Right forelimb (tissue), 1 donor: ENCODE data around the gene MYO5A.
"Not testable (repeated sequence)": the region's sequence is repeated elsewhere in the genome, so short reads cannot be mapped to it uniquely, and the experiment has no call there.

Source experiments
- DNase-seq: peaks from one replicate; pipeline ENCODE4 v3.0.0-alpha.2; 2018

MYO5A gene

DNA sequence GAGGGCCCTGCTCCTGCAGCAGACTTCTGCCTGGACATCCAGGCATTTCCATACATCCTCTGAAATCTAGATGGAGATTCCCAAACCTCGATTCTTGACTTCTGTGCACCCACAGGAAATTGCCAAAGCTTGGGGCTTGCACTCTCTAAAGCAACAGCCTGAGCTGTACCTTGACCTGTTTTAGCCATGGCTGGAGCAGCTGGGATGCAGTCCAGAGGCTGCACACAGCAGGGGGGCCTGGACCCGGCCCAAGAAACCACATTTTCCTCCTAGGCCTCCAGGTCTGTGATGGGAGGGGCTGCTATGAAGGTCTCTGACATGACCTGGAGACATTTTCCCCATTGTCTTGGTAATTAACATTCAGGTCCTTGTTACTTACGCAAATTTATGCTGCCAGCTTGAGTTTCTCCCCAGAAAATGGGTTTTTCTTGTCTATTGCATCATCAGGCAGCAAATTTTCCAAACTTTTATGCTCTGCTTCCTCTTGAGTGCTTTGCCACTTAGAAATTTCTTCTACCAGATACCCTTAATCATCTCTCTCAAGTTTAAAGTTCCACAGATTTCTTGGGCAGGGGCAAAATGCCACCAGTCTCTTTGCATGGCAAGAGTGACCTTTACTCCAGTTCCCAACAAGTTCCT, 11.8 kb upstream of the MYO5A start:
- DNase-seq: no peak

DNA sequence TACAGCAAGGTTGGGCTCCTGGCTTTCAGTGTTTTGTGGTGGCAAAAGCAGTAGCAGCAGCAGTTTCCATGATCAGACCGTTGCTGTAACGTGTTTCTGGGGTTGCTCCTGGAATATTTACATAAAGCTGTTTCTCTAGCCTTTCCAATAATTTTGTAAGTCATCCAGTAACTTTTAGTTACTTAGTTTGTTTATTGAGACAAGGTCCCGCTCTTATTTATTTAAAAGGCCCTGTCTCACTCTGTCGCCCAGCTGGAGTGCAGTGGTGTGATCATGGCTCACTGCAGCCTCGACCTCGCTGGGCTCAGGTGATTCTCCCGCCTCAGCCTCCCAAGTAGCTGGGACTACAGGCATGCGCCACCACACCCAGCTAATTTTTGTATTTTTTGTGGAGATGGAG, 8.8 kb upstream of the MYO5A start:
- DNase-seq: no peak

DNA sequence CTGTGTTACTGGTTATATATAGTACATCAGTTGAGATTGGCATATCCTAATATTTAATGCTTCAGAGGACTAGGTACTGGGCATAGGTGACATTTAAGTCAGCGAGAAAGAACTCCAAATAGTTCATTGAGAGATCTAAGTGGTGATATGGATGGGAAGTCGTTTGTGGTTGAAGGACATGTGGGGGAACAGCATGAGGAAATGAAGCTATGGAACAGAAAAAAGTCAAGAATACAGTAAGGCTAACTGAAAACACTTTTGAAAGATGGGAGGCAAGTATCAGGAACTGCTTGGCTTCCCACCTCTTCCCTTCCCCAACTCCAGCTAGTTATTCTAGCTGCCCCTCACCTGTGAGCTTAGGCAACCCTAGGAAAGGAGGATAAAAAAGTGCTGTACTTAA, 3.7 kb upstream of the MYO5A start:
- DNase-seq: no peak

DNA sequence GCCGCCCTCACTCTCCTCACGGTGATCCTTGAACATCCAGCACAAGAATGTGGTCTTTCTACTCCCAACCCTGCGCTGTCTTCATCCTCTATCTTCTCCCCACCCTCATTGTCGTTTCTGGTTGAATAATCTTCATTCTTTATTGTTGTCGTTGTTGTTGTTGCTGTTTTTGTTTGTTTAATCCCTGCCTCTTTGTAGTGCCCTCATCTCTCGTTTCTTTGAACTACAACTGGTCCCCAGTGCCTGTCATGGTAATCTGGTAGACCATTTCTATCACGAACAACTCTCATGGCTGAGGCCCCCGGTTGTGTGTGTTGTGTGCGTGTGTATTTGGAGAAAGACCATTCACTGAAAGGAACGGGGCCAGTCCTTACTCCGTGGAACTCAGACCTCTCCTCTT, 1.3 kb upstream of the MYO5A start:
- DNase-seq: no peak

DNA sequence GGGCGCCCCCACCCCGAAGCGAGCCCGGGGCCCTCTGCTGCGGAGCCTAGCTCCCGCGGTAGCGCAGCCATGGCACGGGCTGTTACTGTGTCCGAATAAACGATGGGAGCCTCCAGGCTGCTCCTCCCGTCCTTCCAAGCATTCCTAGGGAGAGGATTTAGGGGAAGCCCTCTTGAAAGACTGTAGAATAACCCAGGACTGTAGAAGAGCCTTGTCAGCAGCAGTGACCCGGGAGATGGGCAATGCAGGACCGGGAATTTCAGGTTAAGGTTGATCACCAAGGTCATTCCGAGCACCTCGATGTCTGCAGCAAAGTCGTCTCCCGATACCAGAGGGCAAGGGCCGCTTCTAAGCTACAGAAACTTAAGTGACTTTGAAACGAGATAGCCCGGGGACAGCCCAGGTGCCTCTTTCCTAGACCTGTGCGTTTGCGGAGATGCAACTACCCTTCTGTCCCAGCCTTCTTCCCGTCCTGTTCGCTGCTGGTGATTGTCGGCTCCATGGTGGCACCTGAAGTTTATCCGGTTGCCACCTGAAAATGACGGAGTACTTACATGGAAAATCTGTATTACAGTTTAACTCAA, 753 bp upstream of the MYO5A start:
- no peak for DNase-seq

DNA sequence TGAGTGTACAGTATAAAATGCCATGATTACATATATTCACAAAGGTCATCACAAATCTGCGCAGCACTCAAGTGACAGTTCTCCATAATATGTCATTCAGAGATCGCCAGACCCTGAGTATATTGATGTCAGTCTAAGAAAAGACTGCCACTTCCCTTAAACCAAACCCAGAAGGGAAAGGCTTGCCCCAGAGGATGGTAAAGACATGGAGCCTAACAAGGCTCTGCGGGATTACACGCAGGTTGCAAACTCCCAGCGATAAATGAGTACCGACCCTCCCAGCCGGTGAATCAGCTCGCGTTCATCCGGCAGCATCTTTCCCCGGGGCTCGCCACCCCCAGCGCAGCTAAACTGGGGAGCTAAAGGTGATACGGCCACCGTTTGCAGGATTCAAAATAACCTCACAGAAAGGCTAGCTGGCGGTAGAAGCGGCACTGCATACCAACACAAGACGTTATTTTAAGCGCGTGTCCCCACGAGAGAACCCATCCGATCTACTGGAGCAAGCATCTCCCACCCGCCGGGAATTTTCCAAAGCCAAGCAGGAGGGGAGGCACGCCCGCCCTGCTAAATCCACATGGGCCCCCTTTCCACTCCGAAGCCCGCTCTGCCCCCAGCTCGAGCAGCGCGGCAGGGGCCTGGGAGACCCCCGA, 643 bp downstream of the MYO5A start:
- no peak for DNase-seq

DNA sequence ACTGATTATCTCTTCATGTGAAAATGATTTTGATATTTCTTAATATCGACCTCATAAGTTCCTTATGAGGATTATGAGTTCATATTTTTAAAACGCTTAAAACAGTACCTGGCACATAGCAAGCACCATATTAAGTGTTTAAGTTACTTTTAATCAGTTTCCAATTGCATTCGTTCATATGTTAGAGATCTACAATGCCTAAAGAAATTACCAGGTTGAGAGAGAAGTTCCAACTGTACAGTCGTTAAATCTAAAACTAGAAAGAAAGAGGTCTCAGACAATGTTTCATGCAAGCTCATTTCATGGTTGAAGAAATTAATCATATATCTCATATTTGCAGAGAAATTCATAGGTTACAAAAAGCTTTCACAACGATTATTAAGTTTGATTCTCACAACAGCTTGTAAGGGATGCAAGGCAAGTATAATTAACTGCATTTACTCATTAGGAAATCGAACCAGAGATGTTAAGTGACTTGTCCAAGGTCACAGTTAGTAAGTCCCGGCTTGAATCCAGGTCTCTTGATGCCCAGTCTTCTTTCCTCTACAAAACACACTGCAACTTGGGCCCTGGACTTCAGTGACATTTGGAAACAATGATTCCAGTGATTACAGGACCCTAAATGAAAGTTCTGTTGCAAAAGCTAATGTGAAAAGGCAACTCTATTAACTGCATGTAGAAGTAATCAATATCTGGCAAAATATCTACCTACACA, 1.3 kb downstream of the MYO5A start:
- DNase-seq: no peak

DNA sequence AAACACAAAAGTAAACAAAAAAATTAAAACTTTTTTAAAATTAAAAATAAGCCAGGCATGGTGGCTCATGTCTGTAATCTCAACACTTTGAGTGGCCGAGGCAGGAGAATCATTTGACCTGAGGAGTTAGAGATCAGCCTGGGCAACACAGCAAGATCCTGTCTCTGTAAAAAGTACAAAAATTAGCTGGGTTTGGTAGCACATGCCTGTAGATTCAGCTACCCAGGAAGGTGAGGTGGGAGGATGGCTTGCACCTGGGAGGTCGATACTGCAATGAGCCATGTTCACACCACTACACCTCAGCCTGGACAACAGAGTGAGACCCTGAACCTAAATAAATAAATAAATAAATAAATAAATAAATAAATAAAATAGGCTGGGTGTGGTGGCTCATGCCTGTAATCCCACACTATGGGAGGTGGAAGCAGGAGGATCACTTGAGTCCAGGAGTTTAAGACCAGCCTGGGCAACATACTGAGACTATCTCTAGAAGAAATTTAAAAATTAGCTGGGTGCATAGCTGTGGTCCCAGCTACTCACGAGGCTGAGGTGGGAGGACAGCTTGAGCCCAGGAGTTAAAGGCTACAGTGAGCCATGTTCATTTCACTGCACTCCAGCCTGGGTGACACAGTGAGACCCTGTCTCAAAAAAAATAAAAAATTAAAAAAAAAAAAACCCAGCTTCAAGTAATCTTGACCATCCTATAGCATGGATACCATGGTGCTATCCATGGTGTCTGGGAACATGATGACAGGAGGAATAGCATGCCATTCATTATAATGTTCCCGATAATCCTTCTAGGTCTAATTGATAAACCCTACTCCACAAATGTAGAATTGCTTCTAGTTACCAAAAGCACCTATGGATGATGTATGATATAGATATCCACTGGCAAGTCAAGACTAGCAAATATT, 4.2 kb downstream of the MYO5A start:
- no peak for DNase-seq

DNA sequence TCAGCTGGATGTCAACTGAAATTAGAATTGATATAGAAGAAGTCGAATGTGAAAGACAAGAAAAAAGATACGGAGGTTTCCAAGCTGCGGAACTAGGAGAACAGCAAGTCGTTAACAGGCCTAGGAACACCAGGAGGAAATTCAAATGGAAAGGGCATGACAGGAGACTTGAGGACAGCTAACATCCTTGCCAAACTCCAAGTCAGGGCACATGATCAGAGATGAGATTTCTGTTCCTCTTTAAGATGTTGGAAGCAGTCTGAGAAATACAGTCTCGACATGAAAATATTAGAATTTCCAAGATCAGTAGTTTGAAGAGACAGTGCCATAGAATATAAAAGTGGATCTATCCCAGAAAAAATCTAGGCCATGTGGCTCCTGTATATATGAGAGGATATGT, 5.0 kb downstream of the MYO5A start:
- no peak for DNase-seq

DNA sequence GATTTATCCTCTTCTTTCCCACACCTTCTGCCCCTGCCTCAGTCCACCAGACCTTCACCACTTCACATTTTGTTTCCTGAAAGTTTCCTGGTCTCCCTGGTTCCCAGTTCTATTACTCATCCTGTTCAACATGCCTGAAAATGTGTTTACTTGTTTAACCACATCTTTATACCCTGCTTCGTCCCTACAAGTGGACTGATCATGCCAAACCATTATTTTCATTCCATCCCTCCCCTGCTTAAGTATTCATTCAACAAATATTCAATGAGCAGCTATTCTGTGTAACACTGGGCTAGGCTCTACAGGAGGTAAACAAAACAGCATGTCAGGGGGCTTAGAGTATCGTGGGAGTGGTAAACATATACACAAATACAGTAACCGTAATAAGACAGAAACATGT, 5.5 kb downstream of the MYO5A start:
- no peak for DNase-seq

DNA sequence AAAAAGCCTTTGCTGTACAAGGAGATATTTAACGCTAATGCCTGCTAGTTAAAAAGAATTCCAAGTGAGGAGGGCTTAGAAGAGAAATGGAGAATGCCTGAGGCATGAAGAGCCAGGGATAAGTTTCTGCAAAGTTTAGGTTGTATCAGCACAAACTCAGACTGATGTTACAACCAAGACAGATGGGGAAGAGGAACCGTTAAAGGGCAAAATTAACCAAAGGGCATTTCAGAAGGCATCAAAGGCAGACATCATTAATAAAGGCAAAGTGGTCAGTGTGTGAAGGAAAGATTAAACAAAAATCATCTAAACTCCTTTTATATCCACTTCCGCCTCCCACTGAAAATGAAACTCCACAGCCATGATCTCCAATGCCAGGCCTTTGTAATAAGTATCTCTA, 7.0 kb downstream of the MYO5A start:
- no peak for DNase-seq

DNA sequence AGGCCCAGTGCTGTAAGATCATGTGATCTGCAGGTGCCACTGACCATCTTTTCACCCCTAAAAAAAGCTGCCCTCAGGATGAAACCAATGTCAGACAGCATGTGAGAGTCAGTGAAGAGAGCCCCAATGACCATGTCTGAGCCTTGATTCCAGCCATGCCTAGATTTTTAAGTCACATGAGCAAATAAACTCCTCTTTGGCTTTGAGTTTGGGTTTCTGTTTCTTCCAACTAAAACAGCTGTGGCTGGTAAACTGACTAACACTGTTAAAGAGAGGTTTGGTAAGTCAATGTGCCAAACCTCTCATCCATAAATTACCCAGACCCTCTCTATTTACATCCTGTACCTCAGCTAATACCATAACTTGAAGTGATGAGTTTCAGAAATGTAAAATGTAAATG, 8.3 kb downstream of the MYO5A start:
- DNase-seq: no peak

DNA sequence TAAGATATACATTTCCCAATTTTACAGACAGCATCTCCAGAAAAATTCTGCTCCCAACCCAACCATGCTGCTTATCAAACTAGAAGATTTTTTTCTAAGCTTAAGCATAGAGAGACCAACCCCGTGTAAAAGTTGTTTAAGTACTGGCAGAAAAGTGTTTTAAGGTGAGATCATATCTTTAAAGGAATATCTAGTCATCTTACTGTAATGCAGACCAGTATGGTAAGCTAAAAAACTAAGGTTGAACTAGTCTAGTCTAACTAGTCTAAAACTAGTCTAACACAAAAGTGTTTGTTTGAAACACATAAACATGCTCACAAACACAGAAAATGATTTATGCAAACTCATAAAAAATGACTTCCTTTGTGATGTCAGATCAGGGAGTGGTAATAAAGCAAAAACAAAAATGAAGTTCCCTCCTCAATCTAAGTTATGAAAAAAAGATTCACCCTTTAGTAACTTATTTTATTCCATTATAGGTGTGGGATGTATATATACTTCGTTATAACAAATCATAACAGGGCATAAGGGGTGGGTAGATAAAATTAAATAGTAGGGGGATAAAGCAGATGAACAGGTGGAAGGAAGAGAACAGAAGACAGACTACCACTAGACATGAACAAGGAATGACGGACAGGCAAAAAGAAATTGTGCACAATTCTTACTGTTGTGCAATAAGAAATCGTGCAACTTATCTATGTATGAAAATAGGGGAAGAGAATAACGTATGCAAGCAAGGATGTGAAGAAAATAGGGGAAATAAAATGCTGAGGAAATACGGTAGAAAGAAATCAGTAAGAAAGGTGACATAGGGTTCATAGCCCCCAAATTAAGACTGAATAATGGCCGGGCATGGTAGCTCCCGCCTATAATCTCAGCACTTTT, 10.0 kb downstream of the MYO5A start:
- no peak for DNase-seq

DNA sequence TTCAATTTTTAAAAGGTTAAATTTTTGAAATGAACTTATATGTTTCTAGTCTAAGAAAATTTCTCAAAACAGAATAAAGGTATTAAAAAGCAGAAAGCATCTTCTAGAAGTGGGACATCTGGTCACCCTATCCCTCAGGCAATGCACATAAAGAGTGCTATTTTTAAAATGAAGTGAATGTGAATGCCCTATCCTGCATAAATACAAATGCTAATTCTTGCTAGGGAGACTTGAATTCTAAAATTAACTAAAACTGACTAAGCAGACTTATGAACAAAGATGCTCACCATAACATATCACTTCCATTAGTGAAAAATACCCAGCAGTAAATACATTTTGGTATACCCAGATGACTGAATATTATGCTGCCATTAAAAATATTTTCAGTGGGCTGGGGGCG, 11.7 kb downstream of the MYO5A start:
- DNase-seq: no peak

DNA sequence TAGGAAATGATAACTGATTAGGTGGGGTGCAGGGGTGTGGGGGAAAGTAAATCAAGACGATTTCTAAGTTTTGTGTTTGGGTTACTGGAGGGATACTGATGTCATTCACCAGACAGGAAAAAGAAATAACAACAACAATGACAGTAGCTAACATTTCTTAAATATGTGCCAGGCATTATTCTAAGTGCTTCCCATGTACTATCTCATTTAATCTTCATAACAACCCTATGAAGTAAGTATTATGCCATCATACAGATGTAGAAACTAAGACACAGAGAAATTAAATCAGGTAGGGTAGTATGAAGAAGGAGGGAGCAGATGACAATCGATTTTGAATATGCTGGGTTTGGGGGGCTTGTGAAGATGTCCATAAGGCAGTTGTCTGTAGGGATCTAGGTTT, 13.3 kb downstream of the MYO5A start:
- no peak for DNase-seq

DNA sequence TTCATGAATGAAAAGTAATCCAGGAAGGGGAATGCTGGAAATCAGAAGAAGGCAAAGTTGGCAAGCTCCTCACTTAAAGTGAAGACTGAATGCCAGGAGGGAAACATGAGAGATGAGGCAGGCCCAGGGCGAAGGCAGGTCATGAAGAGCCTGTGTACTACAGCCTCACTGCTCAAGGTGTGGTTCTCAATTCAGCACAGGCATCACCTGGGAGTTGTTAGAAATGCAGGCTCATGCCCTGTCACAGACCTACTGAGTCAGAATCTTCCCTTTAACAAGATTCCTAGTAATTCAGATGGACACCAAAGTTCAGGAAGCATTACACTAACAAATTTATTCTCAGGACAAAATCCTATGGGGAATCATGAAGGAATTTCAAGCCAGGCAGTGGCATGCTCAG, 14.2 kb downstream of the MYO5A start:
- DNase-seq: no peak

DNA sequence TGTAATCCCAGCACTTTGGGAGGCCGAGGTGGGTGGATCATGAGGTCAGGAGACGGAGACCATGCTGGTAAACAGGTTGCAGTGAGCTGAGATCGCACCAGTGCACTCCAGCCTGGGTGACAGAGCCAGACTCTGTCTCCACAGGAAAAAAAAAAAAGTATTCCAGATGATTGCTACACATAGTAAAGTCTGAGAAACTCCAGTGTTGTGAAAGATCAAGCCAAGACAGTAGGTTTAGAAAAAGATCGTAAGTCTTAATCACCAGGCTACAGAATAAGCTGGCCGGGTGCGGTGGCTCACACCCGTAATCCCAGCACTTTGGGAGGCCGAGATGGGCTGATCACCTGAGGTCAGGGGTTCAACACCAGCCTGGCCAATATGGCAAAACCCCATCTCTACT, 15.8 kb downstream of the MYO5A start:
- DNase-seq: not testable (repeated sequence)

DNA sequence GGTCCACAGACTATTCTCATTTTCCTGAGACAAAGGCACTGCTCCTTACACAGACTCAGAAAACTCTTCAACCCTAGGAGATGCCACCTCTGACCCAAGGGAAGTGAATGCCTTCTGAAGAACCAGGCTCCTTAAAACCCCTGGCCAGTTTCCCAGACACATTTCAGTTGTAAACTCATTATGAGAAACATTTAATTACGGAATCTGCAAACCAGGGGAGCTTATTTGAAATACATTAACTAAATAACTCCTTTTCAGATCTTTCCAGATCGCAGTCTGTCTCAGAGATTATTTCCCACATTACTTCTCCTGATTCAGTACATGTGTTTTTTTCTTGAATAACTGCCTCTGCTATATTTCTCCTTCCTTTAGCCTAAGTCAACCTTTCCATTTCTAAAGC, 17.6 kb downstream of the MYO5A start:
- no peak for DNase-seq

DNA sequence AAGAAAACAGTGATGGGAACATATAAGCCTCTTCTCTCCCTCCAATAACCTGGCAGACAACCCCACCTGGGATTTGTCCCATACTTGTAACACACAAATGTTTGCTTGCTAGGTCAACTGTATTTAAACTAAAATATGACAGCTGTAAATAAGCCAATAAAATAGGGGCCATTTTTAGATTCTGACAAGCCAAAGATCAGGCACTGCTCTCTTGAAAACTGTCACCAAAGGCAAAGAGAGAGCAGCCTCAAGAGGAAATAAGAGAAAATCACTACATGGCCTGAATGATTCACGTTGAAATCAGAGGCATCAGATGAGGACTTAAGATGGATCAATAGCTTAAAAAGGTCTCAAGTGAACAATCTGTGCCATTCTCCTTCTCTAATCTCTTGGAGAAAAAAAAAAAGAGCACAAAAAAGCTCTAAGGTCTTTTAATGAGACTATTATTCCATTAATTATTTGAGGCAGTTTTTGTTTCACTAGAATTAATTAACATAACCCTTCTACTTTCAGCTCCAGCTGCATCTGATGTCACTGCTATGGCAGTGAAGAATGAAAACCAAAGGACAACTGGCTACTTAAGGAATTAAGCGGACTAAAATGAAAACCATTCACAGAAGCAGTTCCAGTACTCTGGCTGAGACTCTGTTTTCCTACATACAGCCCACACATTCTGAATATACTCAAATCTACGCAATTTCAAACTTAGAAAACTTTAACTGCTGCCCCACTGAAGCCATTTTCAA, 19.0 kb downstream of the MYO5A start:
- no peak for DNase-seq

DNA sequence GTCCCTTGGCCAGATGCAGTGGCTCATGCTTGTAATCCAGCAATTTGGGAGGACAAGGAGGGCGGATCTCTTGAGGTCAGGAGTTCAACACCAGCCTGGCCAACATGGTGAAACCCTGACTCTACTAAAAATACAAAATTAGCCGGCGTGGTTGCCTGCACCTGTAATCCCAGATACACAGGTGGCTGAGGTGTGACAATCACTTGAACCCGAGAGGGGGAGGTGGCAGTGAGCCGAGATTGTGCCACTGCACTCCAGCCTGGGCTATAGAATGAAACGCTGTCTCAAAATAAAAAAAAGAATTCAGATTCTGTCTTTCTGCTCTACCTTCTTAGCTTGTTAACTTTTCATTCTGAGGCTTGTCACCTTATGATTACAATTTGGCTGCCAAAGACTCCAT, 22.1 kb downstream of the MYO5A start:
- DNase-seq: no peak

DNA sequence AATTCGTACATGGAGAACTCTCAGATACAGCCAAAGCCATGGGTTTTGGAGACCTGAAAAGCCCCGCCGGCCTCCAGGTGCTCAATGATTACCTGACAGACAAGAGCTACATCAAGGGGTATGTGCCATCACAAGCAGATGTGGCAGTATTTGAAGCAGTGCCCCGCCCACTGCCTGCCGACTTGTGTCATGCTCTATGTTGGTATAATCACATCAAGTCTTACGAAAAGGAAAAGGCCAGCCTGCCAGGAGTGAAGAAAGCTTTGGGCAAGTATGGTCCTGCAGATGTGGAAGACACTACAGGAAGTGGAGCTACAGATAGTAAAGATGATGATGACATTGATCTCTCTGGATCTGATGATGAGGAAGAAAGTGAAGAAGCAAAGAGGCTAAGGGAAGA, 23.5 kb downstream of the MYO5A start:
- no peak for DNase-seq
